IPS DF 6.9 (cell line): ENCODE measurements around the gene NDUFV3.
"Not testable (repeated sequence)": the region's sequence is repeated elsewhere in the genome, so short reads cannot be mapped to it uniquely, and the experiment has no call there.

Source experiments
- DNase-seq: peaks from one replicate; pipeline ENCODE4 v3.0.0-alpha.2; 2013; ENCODE audit warnings: low read depth, low spot score
- H3K27ac ChIP-seq: one replicate; pipeline ENCODE4 v1.5.1; 2013; ENCODE audit warnings: low read length, control low read depth
- H3K27me3 ChIP-seq: 2 replicates; pipeline ENCODE4 v1.6.1; 2013; ENCODE audit warnings: mild to moderate bottlenecking, low read length; ENCODE audit not compliant: control insufficient read depth, insufficient read depth
- H3K36me3 ChIP-seq: 2 replicates; pipeline ENCODE4 v1.6.1; 2013; ENCODE audit warnings: low read length; ENCODE audit not compliant: control insufficient read depth, insufficient read depth
- H3K4me1 ChIP-seq: 2 replicates; pipeline ENCODE4 v1.6.1; 2013; ENCODE audit warnings: low read length; ENCODE audit not compliant: control insufficient read depth, insufficient read depth
- H3K4me3 ChIP-seq: 2 replicates; pipeline ENCODE4 v1.5.1; 2013; ENCODE audit warnings: mild to moderate bottlenecking, low read length
- H3K9me3 ChIP-seq: 2 replicates; pipeline ENCODE4 v1.6.1; 2013; ENCODE audit warnings: low read length, inconsistent platforms; ENCODE audit not compliant: control insufficient read depth, insufficient read depth
- WGBS: extraction: QIAGEN DNeasy Blood & Tissue Kit; methylation state at CpG from one replicate; pipeline ENCODE4 v1.1.7; 2013; ENCODE audit warnings: mixed read lengths, missing lambda C conversion rate; ENCODE audit not compliant: insufficient read length, insufficient coverage; 5-methylcytosine and 5-hydroxymethylcytosine counted together

NDUFV3 gene

DNA sequence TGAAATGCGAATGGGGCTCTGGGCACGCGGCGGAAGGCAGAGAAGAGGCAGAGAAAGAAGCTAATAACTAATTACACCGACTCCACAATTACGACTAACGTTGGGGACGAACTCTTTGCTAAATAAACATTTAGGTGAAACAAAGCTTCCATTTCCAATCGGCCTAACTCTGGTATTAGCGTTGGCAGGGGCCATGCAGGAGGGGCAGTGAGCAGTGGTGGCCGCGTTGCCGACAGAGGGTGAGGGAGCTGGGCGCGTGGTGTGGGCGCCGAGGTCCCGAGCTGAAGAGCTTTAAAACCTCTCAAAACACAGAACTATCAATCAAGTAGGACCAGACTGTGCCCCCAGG lies 553 bp upstream of the NDUFV3 start:
- H3K4me1 ChIP-seq, result no peaks in the 10 kb centered on the region
- no CpG with 5 or more reads among the region's 18 CpGs for WGBS
- H3K4me3 ChIP-seq, result peak overlapping the region; percentile 38; the same call in 1 of the 2 replicates
- no peak for DNase-seq
- H3K36me3 ChIP-seq, result no peaks in the 10 kb centered on the region
- no peaks in the 10 kb centered on the region for H3K9me3 ChIP-seq
- H3K27ac ChIP-seq, result no peak overlapping the region
- no peaks in the 10 kb centered on the region for H3K27me3 ChIP-seq

DNA sequence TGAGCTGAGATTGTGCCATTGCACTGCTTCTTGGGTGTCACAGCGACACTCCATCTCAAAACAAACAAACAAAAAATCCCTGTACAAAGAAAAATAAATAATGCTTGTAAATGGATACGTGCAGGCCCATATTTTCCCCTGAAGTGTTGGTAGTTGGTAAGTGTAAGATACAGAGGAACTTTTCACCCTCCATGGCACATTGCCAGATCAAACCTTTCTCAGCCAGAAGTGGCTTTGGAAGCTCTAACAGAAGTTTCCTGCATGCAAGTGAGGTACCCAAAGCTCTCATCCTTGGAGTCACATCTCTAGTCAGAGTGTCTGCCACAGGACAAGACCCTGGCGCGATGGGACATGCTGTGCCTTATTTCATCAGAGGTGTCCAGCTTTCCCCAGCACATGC lies 7.3 kb downstream of the NDUFV3 start:
- no peak for DNase-seq
- WGBS, result no CpG with 5 or more reads among the region's 4 CpGs
- no peak overlapping the region for H3K27ac ChIP-seq
- no peaks in the 10 kb centered on the region for H3K4me1 ChIP-seq
- H3K4me3 ChIP-seq, result no peak overlapping the region
- no peaks in the 10 kb centered on the region for H3K9me3 ChIP-seq
- H3K27me3 ChIP-seq, result no peaks in the 10 kb centered on the region
- peaks cover 13% of the 10 kb centered on the region; the same call in 1 of the 2 replicates for H3K36me3 ChIP-seq

DNA sequence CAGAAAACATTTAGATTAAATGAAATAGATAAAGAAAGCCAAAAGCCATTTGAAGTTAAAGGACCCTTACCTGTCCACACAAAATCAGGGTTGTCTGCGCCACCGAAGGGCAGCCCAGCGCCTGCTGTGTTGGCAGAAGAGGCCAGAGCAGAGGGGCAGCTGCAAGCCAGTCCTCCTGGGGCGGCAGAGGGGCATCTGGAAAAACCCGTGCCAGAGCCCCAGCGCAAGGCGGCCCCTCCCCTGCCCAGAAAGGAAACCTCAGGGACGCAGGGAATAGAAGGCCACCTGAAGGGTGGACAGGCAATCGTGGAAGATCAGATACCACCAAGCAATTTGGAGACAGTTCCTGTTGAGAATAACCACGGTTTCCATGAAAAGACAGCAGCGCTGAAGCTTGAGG lies 10.7 kb downstream of the NDUFV3 start:
- no peaks in the 10 kb centered on the region for H3K27me3 ChIP-seq
- DNase-seq, result no peak
- WGBS, result no CpG with 5 or more reads among the region's 11 CpGs
- no peaks in the 10 kb centered on the region for H3K4me1 ChIP-seq
- H3K4me3 ChIP-seq, result no peak overlapping the region
- H3K27ac ChIP-seq, result no peak overlapping the region
- H3K36me3 ChIP-seq, result peaks cover 22% of the 10 kb centered on the region; the same call in 1 of the 2 replicates
- 0 out of 2 replicates have a peak, but pooled peaks cover 2% of the 10 kb centered on the region for H3K9me3 ChIP-seq

DNA sequence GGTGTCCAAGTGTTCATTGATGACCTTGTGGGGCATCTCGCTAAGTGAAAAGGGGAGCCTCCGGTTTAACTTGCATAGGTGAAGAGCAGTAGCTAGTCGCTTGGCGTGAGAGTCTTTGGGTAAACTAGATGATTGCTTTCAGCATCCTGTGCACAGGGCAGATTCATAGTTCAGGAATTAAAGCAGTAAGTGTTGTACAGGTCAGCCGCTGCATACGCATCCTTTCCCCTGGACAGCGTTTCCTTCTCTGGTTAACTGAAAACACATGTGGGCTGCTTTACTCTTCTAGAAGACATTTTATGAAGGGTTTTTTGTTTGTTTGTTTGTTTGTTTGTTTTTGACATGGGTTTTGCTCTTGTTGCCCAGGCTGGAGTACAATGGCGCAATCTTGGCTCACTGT lies 12.1 kb downstream of the NDUFV3 start:
- no peak overlapping the region for H3K27ac ChIP-seq
- DNase-seq, result no peak
- H3K27me3 ChIP-seq, result no peaks in the 10 kb centered on the region
- peaks cover 23% of the 10 kb centered on the region; the same call in 1 of the 2 replicates for H3K36me3 ChIP-seq
- 0 out of 2 replicates have a peak, but pooled peaks cover 2% of the 10 kb centered on the region for H3K9me3 ChIP-seq
- no CpG with 5 or more reads among the region's 8 CpGs for WGBS
- no peak overlapping the region for H3K4me3 ChIP-seq
- no peaks in the 10 kb centered on the region for H3K4me1 ChIP-seq

DNA sequence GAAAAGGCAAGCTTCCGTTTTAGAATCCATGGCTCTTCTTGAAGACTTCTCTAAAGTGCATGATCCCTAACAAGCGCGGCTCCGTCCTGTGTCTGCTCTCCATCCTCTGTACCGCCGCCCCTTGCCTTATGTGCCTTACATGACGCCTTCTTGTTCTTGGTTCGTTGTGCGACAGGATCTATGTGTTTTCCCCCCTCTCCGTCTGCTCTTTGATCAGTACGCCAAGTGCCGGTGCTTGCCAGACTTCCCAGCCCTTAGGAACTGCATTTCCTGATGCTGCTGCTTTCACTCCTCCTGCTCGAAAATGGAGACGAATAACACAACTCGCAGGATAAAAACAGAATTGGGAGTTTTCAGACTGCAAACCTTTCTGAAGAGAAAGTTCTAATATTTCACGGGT lies 13.1 kb downstream of the NDUFV3 start:
- DNase-seq, result no peak
- Histone ChIP-seq H3K27ac (no peak overlapping the region), H3K9me3 (0 out of 2 replicates have a peak, but pooled peaks cover 2% of the 10 kb centered on the region), H3K4me3 (no peak overlapping the region), H3K4me1 (no peaks in the 10 kb centered on the region), H3K27me3 (no peaks in the 10 kb centered on the region), H3K36me3 (peaks cover 23% of the 10 kb centered on the region; the same call in 1 of the 2 replicates)
- WGBS, result no CpG with 5 or more reads among the region's 16 CpGs

DNA sequence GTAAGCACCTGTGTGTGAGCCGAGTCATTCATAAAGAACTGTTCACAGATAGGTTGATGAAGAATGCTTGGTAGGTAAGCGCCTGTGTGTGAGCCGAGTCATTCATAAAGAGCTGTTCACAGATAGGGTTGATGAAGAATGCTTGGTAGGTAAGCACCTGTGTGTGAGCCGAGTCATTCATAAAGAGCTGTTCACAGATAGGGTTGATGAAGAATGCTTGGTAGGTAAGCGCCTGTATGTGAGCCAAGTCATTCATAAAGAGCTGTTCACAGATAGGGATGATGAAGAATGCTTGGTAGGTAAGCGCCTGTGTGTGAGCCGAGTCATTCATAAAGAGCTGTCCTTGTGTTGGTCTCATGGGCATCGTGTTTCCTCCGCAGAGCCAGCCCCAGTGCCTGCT lies 15.4 kb downstream of the NDUFV3 start:
- DNase-seq, H3K27me3 ChIP-seq, H3K4me1 ChIP-seq, H3K4me3 ChIP-seq, H3K27ac ChIP-seq, H3K9me3 ChIP-seq: not testable (repeated sequence)
- peaks cover 20% of the 10 kb centered on the region; the same call in 1 of the 2 replicates for H3K36me3 ChIP-seq
- WGBS, result no CpG with 5 or more reads among the region's 9 CpGs

DNA sequence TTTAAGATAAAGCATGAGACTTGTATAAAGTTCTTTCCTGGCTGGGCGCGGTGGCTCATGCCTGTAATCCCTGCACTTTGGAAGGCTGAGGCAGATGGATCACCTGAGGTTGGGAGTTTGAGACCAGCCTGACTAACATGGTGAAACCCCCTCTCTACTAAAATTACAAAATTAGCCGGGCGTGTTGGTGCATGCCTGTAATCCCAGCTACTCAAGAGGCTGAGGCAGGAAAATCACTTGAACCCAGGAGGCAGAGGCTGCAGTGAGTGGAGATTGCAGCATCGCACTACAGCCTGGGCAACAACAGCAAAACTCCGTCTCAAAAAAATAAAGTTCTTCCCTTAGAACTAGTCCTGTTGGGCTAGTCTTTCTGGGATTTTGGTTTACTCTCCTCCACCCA lies 18.8 kb downstream of the NDUFV3 start:
- not testable (repeated sequence) for H3K4me3 ChIP-seq, H3K4me1 ChIP-seq, H3K27ac ChIP-seq, H3K27me3 ChIP-seq, H3K36me3 ChIP-seq, H3K9me3 ChIP-seq, DNase-seq
- no CpG with 5 or more reads among the region's 6 CpGs for WGBS

DNA sequence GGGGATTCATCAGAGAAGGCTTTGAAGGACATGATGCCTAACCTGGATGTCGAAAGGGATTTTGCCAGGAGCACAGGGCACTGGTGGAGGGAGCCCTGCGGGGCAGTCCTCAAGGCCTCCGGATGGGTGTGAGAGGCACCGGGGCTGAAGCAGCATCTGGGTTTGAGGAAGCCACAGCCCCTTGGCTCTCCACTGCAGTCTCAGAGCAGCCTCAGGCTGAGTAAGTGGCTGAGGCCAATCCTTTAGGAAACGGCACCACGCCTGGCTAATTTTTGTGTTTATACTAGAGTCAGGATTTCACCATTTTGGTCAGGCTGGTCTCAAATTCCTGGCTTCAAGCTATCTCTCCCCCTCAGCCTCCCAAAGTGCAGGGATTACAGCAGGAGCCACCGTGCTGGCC lies 20.4 kb downstream of the NDUFV3 start:
- no peak for DNase-seq
- no peak overlapping the region for H3K27ac ChIP-seq
- no peak overlapping the region for H3K4me3 ChIP-seq
- H3K36me3 ChIP-seq, result peaks cover 2% of the 10 kb centered on the region; the same call in 1 of the 2 replicates
- no CpG with 5 or more reads among the region's 7 CpGs for WGBS
- H3K9me3 ChIP-seq, result no peaks in the 10 kb centered on the region
- no peaks in the 10 kb centered on the region for H3K27me3 ChIP-seq
- H3K4me1 ChIP-seq, result no peaks in the 10 kb centered on the region

DNA sequence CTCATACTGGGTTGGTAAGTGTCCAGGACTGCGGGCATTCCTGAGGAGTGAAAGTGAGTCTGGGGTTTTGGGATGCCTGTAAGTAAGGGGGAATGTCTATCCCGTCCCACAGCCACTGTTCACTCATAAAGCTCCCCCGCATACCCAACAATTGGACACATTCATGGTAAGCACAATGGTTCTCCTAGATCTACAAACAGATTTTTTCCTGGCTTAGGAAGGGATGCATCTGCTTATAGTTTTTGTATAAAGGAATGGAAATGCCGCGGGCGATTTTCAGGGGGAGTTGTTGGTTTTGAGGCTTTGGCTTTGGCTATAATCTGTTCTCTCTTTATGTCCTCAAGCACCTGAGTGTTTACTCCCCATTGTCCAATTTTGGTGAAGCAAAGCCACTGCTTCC lies 25.2 kb downstream of the NDUFV3 start:
- no peak for DNase-seq
- no peaks in the 10 kb centered on the region for H3K27me3 ChIP-seq
- H3K36me3 ChIP-seq, result no peaks in the 10 kb centered on the region
- H3K9me3 ChIP-seq, result no peaks in the 10 kb centered on the region
- H3K27ac ChIP-seq, result no peak overlapping the region
- no peaks in the 10 kb centered on the region for H3K4me1 ChIP-seq
- no CpG with 5 or more reads among the region's 6 CpGs for WGBS
- H3K4me3 ChIP-seq, result no peak overlapping the region

DNA sequence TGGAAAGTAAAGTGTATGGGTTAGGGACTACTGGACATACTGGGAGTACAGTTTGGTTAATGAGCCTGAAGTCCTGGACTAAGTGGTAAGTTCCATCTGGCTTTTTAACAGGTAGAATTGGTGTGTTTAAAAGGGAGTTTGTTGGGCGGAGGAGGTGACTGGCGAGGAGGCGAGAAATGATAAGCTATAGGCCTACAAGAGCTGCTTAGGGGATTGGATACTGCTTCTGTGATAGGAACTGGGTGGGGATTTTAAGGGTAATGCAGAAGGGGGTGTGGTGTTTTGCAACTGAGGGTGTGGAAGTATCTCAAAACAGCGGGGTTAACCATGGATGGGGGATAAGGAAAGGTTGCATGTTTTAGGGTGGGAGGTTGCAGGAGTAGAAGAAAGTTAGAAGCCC lies 28.8 kb downstream of the NDUFV3 start:
- Histone ChIP-seq H3K4me3 (no peak overlapping the region), H3K9me3 (no peaks in the 10 kb centered on the region), H3K27ac (no peak overlapping the region), H3K4me1 (no peaks in the 10 kb centered on the region; the same call in 1 of the 2 replicates), H3K27me3 (no peaks in the 10 kb centered on the region), H3K36me3 (no peaks in the 10 kb centered on the region)
- DNase-seq, result no peak
- WGBS, result 100% methylated on average over 3 of the region's 4 CpGs

DNA sequence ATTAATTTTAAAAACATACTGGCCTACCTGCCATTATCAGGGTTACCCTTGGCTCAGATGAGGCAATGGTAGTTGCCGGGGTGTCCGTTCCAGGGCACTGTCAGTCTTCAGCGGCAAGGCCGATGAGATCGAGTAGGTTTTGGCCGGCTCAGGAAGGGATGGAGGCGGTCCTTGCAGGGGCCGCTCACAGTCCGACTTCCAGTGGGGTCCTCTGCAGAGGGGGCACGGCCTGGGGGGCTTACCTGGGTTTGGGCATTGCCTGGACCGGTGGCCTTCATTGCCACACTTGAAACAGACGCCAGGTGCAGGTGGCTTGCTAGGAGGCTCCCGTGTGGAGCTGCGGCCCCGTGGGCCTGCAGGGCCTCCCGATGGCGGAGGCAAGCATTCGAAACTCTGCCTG lies 29.8 kb downstream of the NDUFV3 start:
- Histone ChIP-seq H3K4me3 (no peak overlapping the region), H3K27me3 (no peaks in the 10 kb centered on the region), H3K36me3 (no peaks in the 10 kb centered on the region), H3K27ac (no peak overlapping the region), H3K9me3 (no peaks in the 10 kb centered on the region), H3K4me1 (peaks cover 1% of the 10 kb centered on the region; the same call in 1 of the 2 replicates)
- no CpG with 5 or more reads among the region's 18 CpGs for WGBS
- DNase-seq, result no peak
